Adipocyte (in vitro differentiated cells): ENCODE measurements around the gene ACER1.
"Not testable (repeated sequence)": the region's sequence is repeated elsewhere in the genome, so short reads cannot be mapped to it uniquely, and the experiment has no call there.

Experiments used
- DNase-seq: peaks from one replicate; pipeline ENCODE4 v3.0.0-alpha.2; 2015; ENCODE audit warnings: low read depth
- H3K27me3 ChIP-seq: replicated peaks from 2 replicates; pipeline ENCODE4 v1.7.0; 2013; ENCODE audit warnings: mild to moderate bottlenecking, low read length, moderate library complexity; ENCODE audit not compliant: control insufficient read depth, insufficient read depth
- H3K36me3 ChIP-seq: 2 replicates; pipeline ENCODE4 v1.7.0; 2013; ENCODE audit warnings: low read length, mild to moderate bottlenecking, moderate library complexity; ENCODE audit not compliant: control insufficient read depth, insufficient read depth, severe bottlenecking
- H3K4me1 ChIP-seq: 2 replicates; pipeline ENCODE4 v1.7.0; 2013; ENCODE audit warnings: mild to moderate bottlenecking, low read length, moderate library complexity; ENCODE audit not compliant: control insufficient read depth, insufficient read depth
- H3K4me3 ChIP-seq: 2 replicates; pipeline ENCODE4 v1.7.0; 2013; ENCODE audit warnings: mild to moderate bottlenecking, low read length, moderate library complexity
- H3K9ac ChIP-seq: 2 replicates; pipeline ENCODE4 v1.7.0; 2013; ENCODE audit warnings: mild to moderate bottlenecking, low read length, moderate library complexity
- H3K9me3 ChIP-seq: 2 replicates; pipeline ENCODE4 v1.7.0; 2013; ENCODE audit warnings: mild to moderate bottlenecking, low read length, moderate library complexity; ENCODE audit not compliant: control insufficient read depth

Gene ACER1

GRCh38 chr19:6354098-6354674 lies 20.8 kb upstream of the ACER1 start:
- Histone ChIP-seq H3K36me3 (no peaks in the 10 kb centered on the region), H3K4me1 (no peaks in the 10 kb centered on the region), H3K27me3 (no peaks in the 10 kb centered on the region), H3K4me3 (no peak overlapping the region), H3K9me3 (peaks cover 8% of the 10 kb centered on the region), H3K9ac (no peak overlapping the region)
- DNase-seq = peak; percentile 71

GRCh38 chr19:6352381-6353165 lies 19.2 kb upstream of the ACER1 start:
- no peak overlapping the region for H3K9ac ChIP-seq
- H3K4me3 ChIP-seq = no peak overlapping the region
- DNase-seq = no peak
- H3K4me1 ChIP-seq = no peaks in the 10 kb centered on the region
- H3K9me3 ChIP-seq = peaks cover 8% of the 10 kb centered on the region
- H3K36me3 ChIP-seq = no peaks in the 10 kb centered on the region
- no peaks in the 10 kb centered on the region for H3K27me3 ChIP-seq

DNA sequence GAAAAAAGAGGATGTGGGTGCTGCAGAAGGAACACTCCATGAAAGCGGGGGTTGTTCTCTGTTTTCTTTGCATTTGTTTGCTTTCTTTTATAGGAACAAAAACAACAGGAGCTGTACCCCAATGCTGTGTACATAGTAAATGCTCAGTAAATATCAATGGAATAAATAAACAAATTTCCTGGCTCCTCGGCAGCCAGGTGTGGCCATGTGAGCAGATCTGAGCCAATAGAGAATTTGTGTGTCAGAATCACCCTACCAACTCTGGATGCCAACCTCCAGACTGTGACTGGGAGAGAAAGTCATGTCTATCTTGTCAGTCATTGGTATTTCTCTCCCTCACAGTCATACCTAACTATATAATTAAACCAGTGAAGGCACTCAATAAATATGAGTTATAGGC lies 17.3 kb upstream of the ACER1 start:
- peaks cover 8% of the 10 kb centered on the region for H3K9me3 ChIP-seq
- no peak for DNase-seq
- H3K4me3 ChIP-seq = no peak overlapping the region
- no peaks in the 10 kb centered on the region for H3K4me1 ChIP-seq
- H3K36me3 ChIP-seq = no peaks in the 10 kb centered on the region
- H3K9ac ChIP-seq = no peak overlapping the region
- H3K27me3 ChIP-seq = no peaks in the 10 kb centered on the region

- not testable (repeated sequence) for H3K9me3 ChIP-seq, DNase-seq, H3K36me3 ChIP-seq, H3K4me3 ChIP-seq, H3K9ac ChIP-seq, H3K4me1 ChIP-seq, H3K27me3 ChIP-seq
These were observed 15.9 kb upstream of the ACER1 start for GRCh38 chr19:6349271-6349670.

DNA sequence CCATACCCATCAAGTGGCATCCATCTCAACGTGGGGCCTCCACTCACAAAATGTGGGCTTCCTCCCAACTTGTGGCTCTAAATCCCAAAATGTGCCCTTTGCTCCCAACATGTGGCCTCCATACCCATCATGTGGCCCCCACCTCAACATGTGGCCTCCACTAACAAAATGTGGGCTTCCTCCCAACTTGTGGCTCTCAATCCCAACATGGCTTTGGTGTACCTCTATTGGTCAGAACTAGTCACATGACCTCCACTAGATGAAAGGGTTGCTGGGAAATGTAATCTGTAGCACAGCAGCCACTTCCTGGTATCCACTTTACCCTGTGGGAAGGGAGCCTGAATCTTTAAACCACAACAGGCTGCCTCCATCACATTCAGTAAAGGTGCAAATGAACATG lies 10.1 kb upstream of the ACER1 start:
- H3K4me3 ChIP-seq = no peak overlapping the region
- DNase-seq = no peak
- no peak overlapping the region for H3K9ac ChIP-seq
- H3K36me3 ChIP-seq = no peaks in the 10 kb centered on the region
- peaks cover 7% of the 10 kb centered on the region for H3K27me3 ChIP-seq
- H3K9me3 ChIP-seq = no peaks in the 10 kb centered on the region
- no peaks in the 10 kb centered on the region for H3K4me1 ChIP-seq

DNA sequence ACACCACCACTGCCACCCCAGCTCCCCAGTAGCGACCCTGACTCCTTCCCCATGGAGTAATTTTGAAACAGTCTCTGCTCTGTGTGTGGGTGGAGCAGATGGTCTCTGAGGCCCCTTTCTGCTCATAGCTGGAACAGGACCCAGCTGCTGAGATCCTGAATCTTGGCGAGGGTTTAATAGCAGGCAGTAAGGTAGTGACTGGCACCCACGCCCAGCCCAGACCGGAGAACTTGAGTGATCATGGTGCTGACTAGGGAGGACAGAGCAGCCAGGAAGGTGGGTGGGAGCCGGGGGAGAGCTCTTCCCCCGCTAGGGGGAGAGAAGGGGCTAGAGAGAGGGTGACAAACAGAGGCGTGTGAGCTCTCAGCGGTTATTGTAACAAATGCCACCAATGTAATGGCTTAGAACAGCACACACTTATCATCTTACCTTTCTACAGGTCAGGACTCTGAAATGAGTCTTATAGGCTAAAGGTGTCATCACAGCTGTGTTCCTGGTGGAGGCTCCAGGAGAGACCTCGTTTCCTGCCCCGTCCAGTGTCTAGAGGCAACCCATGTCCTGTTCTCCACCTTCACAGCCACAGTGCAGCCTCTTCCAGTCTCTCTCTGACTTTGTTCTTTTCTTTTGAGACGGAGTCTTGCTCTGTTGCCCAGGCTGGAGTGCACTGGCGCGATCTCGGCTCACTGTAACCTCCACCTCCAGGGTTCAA lies 7.2 kb upstream of the ACER1 start:
- no peaks in the 10 kb centered on the region for H3K9me3 ChIP-seq
- H3K27me3 ChIP-seq = peaks cover 7% of the 10 kb centered on the region
- no peaks in the 10 kb centered on the region for H3K4me1 ChIP-seq
- no peak overlapping the region for H3K4me3 ChIP-seq
- no peak for DNase-seq
- H3K9ac ChIP-seq = no peak overlapping the region
- no peaks in the 10 kb centered on the region for H3K36me3 ChIP-seq

DNA sequence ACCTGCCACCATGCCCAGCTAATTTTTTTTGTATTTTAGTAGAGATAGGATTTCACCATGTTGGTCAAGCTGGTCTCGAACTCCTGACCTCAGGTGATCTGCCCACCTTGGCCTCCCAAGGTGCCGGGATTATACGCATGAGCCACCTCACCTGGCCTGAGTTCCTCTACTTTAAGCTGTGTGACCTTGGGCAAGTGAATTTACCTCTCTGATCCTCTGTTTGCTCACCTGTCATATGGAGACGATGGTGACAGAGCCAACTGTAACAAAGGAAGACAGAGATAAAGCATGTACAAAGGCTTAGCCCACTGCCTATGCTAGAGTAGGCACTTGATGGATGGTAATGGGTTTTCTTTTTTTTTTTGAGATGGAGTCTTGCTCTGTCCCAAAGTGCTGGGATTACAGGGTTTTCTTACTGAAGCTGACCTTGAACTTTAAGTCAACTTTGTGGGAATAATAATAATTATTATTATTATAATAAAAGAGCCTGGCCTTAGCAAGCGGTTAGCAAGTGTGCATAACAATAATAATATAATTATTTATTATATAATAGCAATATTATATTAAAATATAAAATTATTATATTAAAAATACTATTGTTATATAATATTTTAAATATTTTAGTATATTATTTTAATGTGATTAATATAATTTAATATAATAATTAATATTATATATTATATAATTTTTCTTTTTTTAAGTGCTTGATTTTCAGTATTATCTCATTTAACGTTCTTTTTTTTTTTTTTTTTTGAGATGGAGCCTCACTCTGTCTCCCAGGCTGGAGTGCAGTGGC lies 1.3 kb upstream of the ACER1 start:
- no peak overlapping the region for H3K9ac ChIP-seq
- no peaks in the 10 kb centered on the region for H3K9me3 ChIP-seq
- peaks cover 27% of the 10 kb centered on the region for H3K27me3 ChIP-seq
- no peaks in the 10 kb centered on the region for H3K4me1 ChIP-seq
- no peak for DNase-seq
- no peak overlapping the region for H3K4me3 ChIP-seq
- H3K36me3 ChIP-seq = no peaks in the 10 kb centered on the region

DNA sequence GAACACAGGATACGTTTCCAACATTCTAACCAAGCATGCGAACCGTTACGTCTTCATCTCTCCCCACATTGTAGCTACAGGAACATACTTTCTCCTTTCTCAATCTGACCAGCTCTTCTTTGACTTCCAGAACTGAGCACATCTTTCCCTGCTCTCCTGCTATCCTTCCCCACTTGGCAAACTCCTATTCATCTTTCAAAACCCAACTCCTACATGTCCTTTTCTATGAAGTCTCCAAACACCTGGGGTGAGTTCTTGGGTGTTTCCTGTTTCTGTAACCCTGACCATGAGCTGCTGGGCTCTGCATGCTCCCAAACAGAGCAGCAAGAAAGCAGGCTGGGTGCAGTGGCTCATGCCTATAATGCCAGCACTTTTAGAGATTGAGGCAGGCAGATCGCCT lies 6.6 kb downstream of the ACER1 start:
- peaks cover 4% of the 10 kb centered on the region for H3K9me3 ChIP-seq
- H3K4me1 ChIP-seq = no peaks in the 10 kb centered on the region
- H3K4me3 ChIP-seq = no peak overlapping the region
- H3K27me3 ChIP-seq = peaks cover 31% of the 10 kb centered on the region
- no peaks in the 10 kb centered on the region for H3K36me3 ChIP-seq
- no peak for DNase-seq
- H3K9ac ChIP-seq = no peak overlapping the region

DNA sequence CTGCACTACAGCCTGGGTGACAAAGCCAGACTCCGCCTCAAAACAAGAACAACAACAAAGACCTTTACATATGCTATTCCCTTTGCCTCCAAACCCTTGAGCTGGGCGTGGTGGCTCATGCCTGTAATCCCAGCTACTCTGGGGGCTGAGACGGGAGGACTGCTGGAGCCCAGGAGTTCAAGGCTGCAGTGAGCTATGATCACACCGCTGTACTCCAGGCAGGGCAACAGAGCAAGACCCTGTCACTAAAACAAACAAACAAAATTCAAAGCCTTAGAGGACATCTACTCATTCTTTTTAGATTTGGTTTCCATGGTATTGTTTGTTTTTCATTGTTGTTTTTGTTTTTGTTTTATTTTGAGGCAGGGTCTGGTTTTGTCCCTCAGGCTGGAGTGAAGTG lies 7.8 kb downstream of the ACER1 start:
- Histone ChIP-seq H3K27me3 (peaks cover 29% of the 10 kb centered on the region), H3K4me1 (no peaks in the 10 kb centered on the region), H3K9me3 (peaks cover 4% of the 10 kb centered on the region), H3K4me3 (no peak overlapping the region), H3K36me3 (no peaks in the 10 kb centered on the region), H3K9ac (no peak overlapping the region)
- DNase-seq = no peak

GRCh38 chr19:6324757-6325156 lies 8.7 kb downstream of the ACER1 start:
- Histone ChIP-seq H3K9me3 (peaks cover 4% of the 10 kb centered on the region), H3K4me1 (no peaks in the 10 kb centered on the region), H3K36me3 (no peaks in the 10 kb centered on the region), H3K27me3 (peaks cover 32% of the 10 kb centered on the region), H3K9ac (no peak overlapping the region), H3K4me3 (no peak overlapping the region)
- DNase-seq = no peak

DNA sequence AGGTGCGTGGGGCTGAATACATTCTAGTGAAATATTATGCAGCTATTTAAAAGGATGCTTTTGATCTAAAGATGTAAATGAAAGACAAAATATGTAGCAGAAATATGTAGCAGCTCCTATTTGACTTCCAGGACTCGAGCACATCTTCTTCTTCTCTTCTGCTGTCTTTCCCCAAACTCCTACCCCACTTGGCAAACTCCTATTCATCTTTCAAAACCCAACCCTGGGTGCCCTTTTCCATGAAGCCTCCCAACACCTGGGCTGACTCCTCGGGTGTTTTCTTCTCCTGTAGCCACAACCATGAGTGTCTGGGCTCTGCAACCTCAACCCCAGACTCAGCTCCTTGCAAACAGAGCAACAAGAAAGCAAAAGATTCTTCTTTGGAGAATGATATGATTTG lies 11.1 kb downstream of the ACER1 start:
- no peaks in the 10 kb centered on the region for H3K36me3 ChIP-seq
- H3K27me3 ChIP-seq = peaks cover 37% of the 10 kb centered on the region
- H3K4me3 ChIP-seq = no peak overlapping the region
- DNase-seq = no peak
- H3K9me3 ChIP-seq = peaks cover 4% of the 10 kb centered on the region
- no peak overlapping the region for H3K9ac ChIP-seq
- no peaks in the 10 kb centered on the region for H3K4me1 ChIP-seq
